Suprapubic skin (tissue), 4 donors: ENCODE data around the gene GATAD2A.

Experiments
- CTCF ChIP-seq, 2 donors: fragments of 200-600 bp in 1 of 2; fragments of 450-650 bp in 1 of 2; sonication (generic) in 1 of 2; IDR thresholded peaks; one replicate each; pipeline ENCODE4 v1.5.1; 2016 to 2019; ENCODE audit warnings: antibody characterized with exemption in 2 of 2, mild to moderate bottlenecking in 1 of 2, moderate library complexity in 1 of 2
- EP300 ChIP-seq: sonication (generic); formaldehyde crosslinking; IDR thresholded peaks from one replicate; pipeline ENCODE4 v1.6.1; 2017; ENCODE audit warnings: antibody characterized with exemption
- POLR2A ChIP-seq, 2 donors: fragments of 450-650 bp; IDR thresholded peaks; one replicate each; pipeline ENCODE4 v1.6.1; 2017; ENCODE audit warnings: antibody characterized with exemption in 2 of 2, mild to moderate bottlenecking in 2 of 2, moderate library complexity in 2 of 2
- POLR2AphosphoS5 ChIP-seq, 3 donors: sonication (generic); formaldehyde crosslinking; IDR thresholded peaks; one replicate each; pipeline ENCODE4 v1.6.1; 2017; ENCODE audit warnings: antibody characterized with exemption in 3 of 3

DNA sequence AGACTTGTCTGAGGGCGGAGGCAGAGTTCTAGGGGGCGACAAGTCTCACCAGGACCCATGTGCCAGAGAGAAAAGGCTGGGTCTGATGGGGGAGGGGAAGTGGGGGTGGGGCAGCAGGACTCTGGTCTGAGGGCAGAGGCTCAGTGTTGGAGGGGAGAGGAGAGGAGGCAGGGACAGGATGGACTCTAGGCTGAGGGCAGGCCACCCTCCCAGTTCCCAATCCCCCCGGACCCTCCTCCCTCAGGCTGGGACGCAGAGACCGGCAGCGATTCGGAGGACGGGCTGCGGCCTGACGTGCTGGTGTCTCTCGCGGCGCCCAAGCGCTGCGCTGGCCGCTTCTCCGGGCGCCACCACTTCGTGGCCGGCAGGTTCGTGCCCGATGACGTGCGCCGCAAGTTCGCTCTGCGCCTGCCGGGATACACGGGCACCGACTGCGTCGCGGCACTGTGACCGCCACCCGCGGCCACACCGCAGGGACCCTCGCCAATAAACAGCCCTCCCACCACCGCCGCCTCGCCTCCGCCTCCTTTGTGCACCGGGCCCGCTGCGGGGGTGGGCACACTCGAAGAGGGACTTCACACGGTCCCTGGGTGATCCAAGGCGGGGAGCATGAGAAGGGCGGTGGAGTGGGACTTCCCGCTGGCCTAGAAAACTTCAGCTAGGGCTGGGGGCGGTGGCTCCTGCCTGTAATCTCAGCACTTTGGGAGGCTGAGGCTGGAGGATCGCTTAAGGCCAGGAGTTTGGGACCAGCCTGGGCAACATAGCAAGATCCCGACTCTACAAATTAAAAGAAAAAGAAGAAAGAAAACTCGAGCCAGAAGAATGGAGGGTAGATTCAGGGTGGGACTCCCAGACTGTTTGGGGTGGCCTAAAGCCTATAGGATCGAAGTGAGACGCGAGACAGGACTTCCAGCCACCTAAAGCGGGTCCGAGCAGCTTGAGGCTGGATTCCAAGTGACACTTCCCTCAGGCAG, 131.9 kb downstream of the GATAD2A start:
- TF ChIP-seq CTCF (IDR thresholded peaks at IDR 0.05): no peak
- TF ChIP-seq POLR2A (IDR thresholded peaks at IDR 0.05): no peak
- no peak for TF ChIP-seq EP300
- TF ChIP-seq POLR2AphosphoS5 (IDR thresholded peaks at IDR 0.05): no peak
